Hematopoietic multipotent progenitor cell treated with erythropoietin and hydrocortisone succinate and interleukin-3 and kit ligand, for 15 days (in vitro differentiated cells): ENCODE results near the gene VWF.
"Not testable (repeated sequence)": the region's sequence is repeated elsewhere in the genome, so short reads cannot be mapped to it uniquely, and the experiment has no call there.

Experiments used
- DNase-seq: peaks from one replicate; pipeline ENCODE4 v3.0.0-alpha.2; 2015; ENCODE audit warnings: low spot score

VWF gene

GRCh38 chr12:6104027-6104426, 20.4 kb downstream of the VWF start:
- no peak for DNase-seq

- not testable (repeated sequence) for DNase-seq
Observed at GRCh38 chr12:6102021-6102420, 22.4 kb downstream of the VWF start.

GRCh38 chr12:6099316-6099715, 25.2 kb downstream of the VWF start:
- no peak for DNase-seq

GRCh38 chr12:6097411-6097810, 27.1 kb downstream of the VWF start:
- DNase-seq, result no peak

- DNase-seq, result no peak
Observed at GRCh38 chr12:6096527-6096926, 27.9 kb downstream of the VWF start.

- DNase-seq, result no peak
Observed at GRCh38 chr12:6095269-6095668, 29.2 kb downstream of the VWF start.

GRCh38 chr12:6093764-6094163, 30.7 kb downstream of the VWF start:
- DNase-seq, result no peak

GRCh38 chr12:6092784-6093722, 31.4 kb downstream of the VWF start:
- DNase-seq, result no peak

- DNase-seq, result no peak
Observed at GRCh38 chr12:6091786-6092566, 32.5 kb downstream of the VWF start.

GRCh38 chr12:6090803-6091202, 33.7 kb downstream of the VWF start:
- no peak for DNase-seq

- no peak for DNase-seq
Observed at GRCh38 chr12:6088921-6089747, 35.3 kb downstream of the VWF start.

GRCh38 chr12:6086316-6086715, 38.2 kb downstream of the VWF start:
- DNase-seq, result no peak

- no peak for DNase-seq
Observed at GRCh38 chr12:6085841-6086240, 38.6 kb downstream of the VWF start.

GRCh38 chr12:6084969-6085450, 39.5 kb downstream of the VWF start:
- DNase-seq, result no peak

- no peak for DNase-seq
Observed at GRCh38 chr12:6084261-6084968, 40.1 kb downstream of the VWF start.

- no peak for DNase-seq
Observed at GRCh38 chr12:6083601-6084000, 40.9 kb downstream of the VWF start.

- DNase-seq, result no peak
Observed at GRCh38 chr12:6082613-6083012, 41.9 kb downstream of the VWF start.

- no peak for DNase-seq
Observed at GRCh38 chr12:6080149-6081045, 44.1 kb downstream of the VWF start.

GRCh38 chr12:6078398-6079096, 45.9 kb downstream of the VWF start:
- DNase-seq, result no peak

GRCh38 chr12:6077692-6078083, 46.8 kb downstream of the VWF start:
- DNase-seq, result no peak
